Putamen (tissue), 1 donor: ENCODE data around the gene CNPY3.

Source experiments
- DNase-seq: peaks from one replicate; pipeline ENCODE4 v3.0.0-alpha.2; 2016; ENCODE audit warnings: low spot score

The CNPY3 gene

GRCh38 chr6:42981836-42982235 is 52.6 kb downstream of the CNPY3 start:
- DNase-seq: no peak

- peak; percentile 99 for DNase-seq
Measured at GRCh38 chr6:42984001-42984923, 55.0 kb downstream of the CNPY3 start, which contains the start of gene PPP2R5D. Gene PPP2R5D, plus strand, starts transcription at chr6:42984570. Its CDS starts 108 bp downstream, at chr6:42984678.

GRCh38 chr6:42984924-42985475 is 55.7 kb downstream of the CNPY3 start:
- DNase-seq: no peak

- no peak for DNase-seq
Measured at GRCh38 chr6:42987533-42988451, 58.5 kb downstream of the CNPY3 start.

- DNase-seq: no peak
Measured at GRCh38 chr6:42988486-42989020, 59.3 kb downstream of the CNPY3 start.
